GM18520 (cell line): ENCODE data around the gene MGAT4A.
"Not testable (repeated sequence)": the region's sequence is repeated elsewhere in the genome, so short reads cannot be mapped to it uniquely, and the experiment has no call there.

Source experiments
- ATAC-seq: cut with Tn5 transposase; IDR thresholded peaks from one replicate; pipeline ENCODE4 v1.9.1; 2021; ENCODE audit not compliant: unreplicated experiment

Gene MGAT4A

GRCh38 chr2:98608962-98609604 is 121.8 kb downstream of the MGAT4A start:
- ATAC-seq: no peak

- ATAC-seq: peak; percentile 81
These were observed 122.6 kb downstream of the MGAT4A start, which contains the start of the genes COA5 and UNC50 for GRCh38 chr2:98608116-98608961. COA5 (minus strand) TSS chr2:98608512; CDS start chr2:98608405, 107 bp downstream. UNC50 (plus strand) TSS chr2:98608589; CDS start chr2:98609760, 1,171 bp downstream.

GRCh38 chr2:98607741-98608115 is 123.2 kb downstream of the MGAT4A start:
- no peak for ATAC-seq

GRCh38 chr2:98607104-98607503 is 123.8 kb downstream of the MGAT4A start:
- ATAC-seq: no peak

DNA sequence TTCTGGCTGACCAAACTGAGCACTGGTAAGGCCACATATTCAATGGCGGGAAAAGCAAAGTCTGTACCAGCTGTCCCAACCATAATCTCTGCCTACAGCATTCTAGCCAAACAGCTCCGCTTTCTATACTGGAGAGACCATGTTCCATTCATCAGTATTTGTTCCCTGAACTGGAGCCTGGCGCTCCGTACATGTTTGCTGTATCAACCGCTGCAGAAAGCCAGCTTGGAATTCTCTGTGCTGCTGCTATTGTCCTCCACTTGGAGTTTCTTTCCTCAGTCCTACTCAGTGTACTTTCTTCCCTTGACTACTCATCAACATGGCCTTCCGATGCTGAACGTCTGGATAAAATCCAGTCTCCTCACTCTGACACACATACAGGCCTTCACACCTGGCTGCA is 124.5 kb downstream of the MGAT4A start:
- no peak for ATAC-seq

GRCh38 chr2:98605076-98605475 is 125.9 kb downstream of the MGAT4A start:
- no peak for ATAC-seq

DNA sequence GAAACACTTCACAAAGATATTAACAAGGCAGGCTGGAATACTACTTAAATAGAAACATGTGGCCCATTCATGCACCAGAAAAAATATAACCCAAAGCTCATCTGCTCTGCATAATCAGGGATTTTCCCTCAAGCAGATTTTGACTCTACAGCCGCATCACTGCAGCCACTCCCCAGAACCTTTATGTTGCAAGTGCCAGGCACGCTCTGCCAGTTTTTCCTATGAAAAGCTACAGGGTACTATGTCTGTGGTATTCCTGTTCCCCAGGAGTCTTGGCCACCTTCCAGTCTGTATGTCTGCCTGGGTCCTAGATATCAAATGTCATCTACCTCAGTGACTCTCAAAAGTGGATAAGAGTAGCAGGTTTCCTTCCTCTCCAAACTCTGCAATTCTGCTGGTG is 126.4 kb downstream of the MGAT4A start:
- no peak for ATAC-seq

DNA sequence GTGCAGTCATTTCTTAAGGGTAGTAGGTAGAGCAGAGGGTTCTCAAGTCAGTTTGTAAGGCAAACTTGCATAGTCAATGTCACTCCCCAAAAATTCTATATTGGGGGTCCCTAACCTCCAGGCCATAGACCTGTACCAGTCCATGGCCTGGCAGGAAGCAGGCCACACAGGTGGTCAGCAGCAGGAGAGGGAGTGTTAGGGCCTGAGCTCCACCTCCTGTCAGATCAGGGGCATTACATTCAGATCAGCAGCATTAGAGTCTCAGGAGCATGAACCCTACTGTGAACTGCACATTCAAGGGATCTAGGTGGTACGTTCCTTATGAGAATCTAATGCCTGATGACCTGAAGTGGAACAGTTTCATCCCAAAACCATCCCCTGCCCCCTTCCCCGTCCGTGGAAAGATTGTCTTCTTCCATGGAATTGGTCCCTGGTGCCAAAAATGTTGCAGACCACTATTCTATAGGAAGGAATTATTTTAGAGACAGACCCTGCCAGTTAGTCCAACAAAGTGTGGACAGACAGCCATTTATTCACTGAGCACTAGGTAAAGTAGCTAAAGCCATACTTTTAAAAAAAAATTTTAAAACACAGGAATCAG is 129.3 kb downstream of the MGAT4A start:
- ATAC-seq: no peak

GRCh38 chr2:98598781-98599428 is 132.0 kb downstream of the MGAT4A start:
- ATAC-seq: no peak

DNA sequence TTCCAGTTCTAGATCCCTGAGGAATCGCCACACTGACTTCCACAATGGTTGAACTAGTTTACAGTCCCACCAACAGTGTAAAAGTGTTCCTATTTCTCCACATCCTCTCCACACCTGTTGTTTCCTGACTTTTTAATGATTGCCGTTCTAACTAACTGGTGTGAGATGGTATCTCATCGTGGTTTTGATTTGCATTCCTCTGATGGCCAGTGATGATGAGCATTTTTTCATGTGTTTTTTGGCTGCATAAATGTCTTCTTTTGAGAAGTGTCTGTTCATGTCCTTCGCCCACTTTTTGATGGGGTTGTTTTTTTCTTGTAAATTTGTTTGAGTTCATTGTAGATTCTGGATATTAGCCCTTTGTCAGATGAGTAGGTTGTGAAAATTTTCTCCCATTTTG is 136.3 kb downstream of the MGAT4A start:
- ATAC-seq: not testable (repeated sequence)

GRCh38 chr2:98592565-98592964 is 138.4 kb downstream of the MGAT4A start:
- ATAC-seq: no peak

GRCh38 chr2:98589489-98589888 is 141.4 kb downstream of the MGAT4A start:
- ATAC-seq: no peak

DNA sequence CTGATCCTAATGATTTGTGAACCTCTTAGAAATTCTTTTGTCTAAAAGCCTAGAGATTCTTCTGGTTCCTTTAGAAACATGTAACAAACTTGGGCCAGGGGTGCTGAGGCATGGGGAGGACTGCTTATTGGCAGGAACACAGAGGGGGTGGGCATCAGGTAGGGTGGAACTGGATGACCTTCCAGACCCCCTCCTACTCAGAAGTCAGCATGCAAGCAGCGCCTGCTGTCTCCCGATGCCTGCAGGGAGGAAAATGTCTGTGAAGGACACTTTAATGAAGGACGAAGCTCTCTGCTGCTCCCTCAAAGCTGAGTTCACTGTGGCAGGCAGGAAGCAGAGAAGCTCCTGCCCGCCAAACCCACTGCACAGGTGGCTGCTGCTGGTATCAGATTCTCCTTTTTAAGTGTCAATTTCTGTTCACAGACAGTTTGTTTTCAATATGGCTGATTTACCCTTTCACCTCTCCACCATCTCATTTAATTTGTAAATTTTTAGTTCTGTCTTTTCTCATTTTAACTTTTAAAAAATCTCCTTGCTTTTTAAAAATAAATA is 142.0 kb downstream of the MGAT4A start:
- ATAC-seq: no peak

DNA sequence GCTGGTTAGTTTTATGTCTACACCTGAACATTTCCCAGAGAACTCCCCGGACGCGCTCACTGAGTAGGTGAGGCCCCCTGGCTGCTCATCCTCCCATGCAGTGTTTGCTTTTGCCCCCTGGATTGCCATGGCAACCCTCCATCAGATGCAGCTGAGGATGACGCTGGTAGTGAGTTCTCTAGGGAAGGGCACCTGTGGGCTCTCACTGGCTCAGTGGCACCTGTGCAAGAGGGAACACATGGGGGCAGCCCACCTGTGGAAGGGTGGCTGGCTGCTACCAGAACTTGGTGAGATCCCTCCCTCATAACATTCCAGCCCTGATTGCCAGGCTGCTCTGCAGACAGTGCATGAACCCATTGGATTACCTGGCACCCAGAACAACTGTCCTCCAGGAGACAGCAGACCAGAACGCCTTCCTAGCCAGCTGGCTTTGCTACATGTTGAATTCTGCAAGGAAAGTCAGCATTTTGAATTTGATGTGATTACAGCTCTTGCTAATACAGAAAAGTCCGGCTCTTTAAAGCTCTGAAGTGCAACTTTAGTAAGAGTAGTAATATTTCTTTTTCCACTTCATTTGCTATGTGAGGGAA is 144.3 kb downstream of the MGAT4A start:
- ATAC-seq: no peak

GRCh38 chr2:98585386-98585785 is 145.5 kb downstream of the MGAT4A start:
- ATAC-seq: no peak

- ATAC-seq: no peak
These were observed 146.9 kb downstream of the MGAT4A start for GRCh38 chr2:98583816-98584618.

DNA sequence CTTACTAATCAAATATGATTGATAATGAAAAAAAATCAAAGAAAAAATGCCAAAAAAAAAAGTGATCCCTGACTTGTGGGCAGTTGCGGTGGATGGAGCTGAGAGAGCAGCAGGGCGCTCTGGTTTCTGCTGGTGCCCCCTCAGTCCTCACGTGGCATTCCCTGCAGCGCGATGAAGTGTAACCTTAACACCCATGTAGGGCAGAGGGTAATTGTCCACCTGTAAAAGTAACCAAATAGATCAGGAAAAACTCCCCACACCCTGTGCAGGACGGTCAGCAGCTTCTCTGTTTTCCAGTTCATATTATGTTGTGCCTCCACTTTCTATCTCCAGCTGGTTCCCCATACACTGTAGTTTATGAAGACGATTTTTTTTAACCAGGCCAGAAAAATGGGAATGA is 147.7 kb downstream of the MGAT4A start:
- ATAC-seq: no peak

- ATAC-seq: no peak
These were observed 148.4 kb downstream of the MGAT4A start for GRCh38 chr2:98582523-98582922.

DNA sequence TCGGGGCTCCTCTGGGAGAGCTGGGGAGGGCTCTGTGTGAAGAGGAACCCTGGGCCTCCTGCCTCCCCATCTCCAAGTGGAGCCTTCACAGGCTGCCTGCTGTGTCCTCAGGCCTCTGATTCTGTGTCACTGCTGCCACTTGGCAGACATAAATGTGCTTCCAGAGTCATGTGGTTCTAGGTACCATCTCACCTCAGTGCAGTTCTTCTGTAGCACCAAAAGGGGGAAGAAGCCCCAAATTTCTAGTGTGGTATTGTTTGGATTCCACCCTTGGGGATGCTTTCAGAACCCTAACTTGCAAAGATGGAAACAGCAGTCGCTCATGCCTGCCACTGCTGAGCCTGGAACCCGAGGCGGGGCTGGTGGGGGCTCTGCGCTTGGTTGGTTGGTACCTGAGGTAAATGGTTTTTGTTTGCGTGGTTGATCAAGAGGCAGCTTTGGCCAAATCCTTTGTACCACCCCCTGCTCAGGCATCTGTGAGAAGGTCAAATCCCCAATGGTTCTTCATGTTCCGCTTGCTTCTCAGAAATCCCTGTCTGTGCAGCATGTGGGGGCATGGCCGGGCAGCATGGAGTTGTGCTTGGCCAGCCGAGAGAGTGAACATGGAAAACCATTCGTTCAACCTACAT is 150.2 kb downstream of the MGAT4A start:
- no peak for ATAC-seq
